HL-60 (cell line): Measurements from ENCODE around the gene CDH5.

Experiments
- DNase-seq, 2 experiments: peaks; one replicate each; pipeline ENCODE4 v3.0.0-alpha.2; 2010 to 2020; ENCODE audit warnings: low read depth in 1 of 2, low spot score in 1 of 2
- H3K27ac ChIP-seq: fragments of 250-450 bp; sonication (Bioruptor Pico); replicated peaks from 2 replicates; pipeline ENCODE4 v1.5.1; 2020; ENCODE audit warnings: mild to moderate bottlenecking, moderate library complexity
- H3K27me3 ChIP-seq: fragments of 250-450 bp; sonication (Bioruptor Pico); 2 replicates; pipeline ENCODE4 v1.5.1; 2021; ENCODE audit warnings: mild to moderate bottlenecking, moderate library complexity; ENCODE audit not compliant: insufficient read depth, poor library complexity, severe bottlenecking
- H3K4me3 ChIP-seq: replicated peaks from 2 replicates; pipeline ENCODE4 v1.5.1; 2011; ENCODE audit warnings: mild to moderate bottlenecking, control low read depth, low read length; ENCODE audit not compliant: insufficient read depth
- CTCF ChIP-seq: IDR thresholded peaks from one replicate; pipeline ENCODE4 v1.5.1; 2011; ENCODE audit warnings: low read length, control low read depth, inconsistent platforms; ENCODE audit not compliant: insufficient read depth
- GABPA ChIP-seq: IDR thresholded peaks from 2 replicates; pipeline ENCODE4 v1.6.1; 2012; ENCODE audit warnings: low read depth
- POLR2AphosphoS5 ChIP-seq: IDR thresholded peaks from 2 replicates; pipeline ENCODE4 v1.6.1; 2012; ENCODE audit warnings: low read depth
- REST ChIP-seq: IDR thresholded peaks from 2 replicates; pipeline ENCODE4 v1.6.1; 2012; ENCODE audit warnings: low read depth; ENCODE audit not compliant: insufficient replicate concordance
- SPI1 ChIP-seq: IDR thresholded peaks from 2 replicates; pipeline ENCODE4 v1.6.1; 2012; ENCODE audit warnings: low read depth, mild to moderate bottlenecking, borderline replicate concordance

The CDH5 gene

GRCh38 chr16:66389256-66390176 lies 23.0 kb downstream of the CDH5 start:
- DNase-seq: no peak
- no peak overlapping the region for H3K4me3 ChIP-seq
- no peaks in the 10 kb centered on the region for H3K27me3 ChIP-seq
- TF ChIP-seq CTCF: no peak
- no peak for TF ChIP-seq GABPA
- TF ChIP-seq SPI1: no peak
- no peak for TF ChIP-seq POLR2AphosphoS5
- TF ChIP-seq REST: no peak
- no peak overlapping the region for H3K27ac ChIP-seq

GRCh38 chr16:66390346-66391108 lies 24.0 kb downstream of the CDH5 start:
- DNase-seq: no peak

More at GRCh38 chr16:66390346-66391108, 24.0 kb downstream of the CDH5 start:
- H3K27ac ChIP-seq: no peak overlapping the region
- TF ChIP-seq SPI1: no peak
- no peak for TF ChIP-seq GABPA
- no peak for TF ChIP-seq REST
- TF ChIP-seq CTCF: no peak
- no peak for TF ChIP-seq POLR2AphosphoS5
- H3K27me3 ChIP-seq: no peaks in the 10 kb centered on the region
- no peak overlapping the region for H3K4me3 ChIP-seq
